B cell (primary cell): Measurements from ENCODE around the gene RFWD3. TPM values are rescaled to one million over a fixed set of nuclear protein-coding genes. Genes with fewer than 3 reads are reported as not detected.
"Not testable (repeated sequence)": the region's sequence is repeated elsewhere in the genome, so short reads cannot be mapped to it uniquely, and the experiment has no call there.

Experiments
- ATAC-seq: fragments of 200-7000 bp; cut with Tn5 transposase; one replicate; pipeline ENCODE4 v1.10.0; 2021; ENCODE audit warnings: low read depth, mild to moderate bottlenecking, moderate number of reproducible peaks, moderate library complexity
- CTCF ChIA-PET: fragments of 350-600 bp; sonication (Branson Sonifier 250); formaldehyde crosslinking; loops from one replicate; lab custom pipeline; 2021; ENCODE audit warnings: antibody characterized with exemption, inconsistent platforms; lab: Charles Lee
- POLR2A ChIA-PET: fragments of 350-600 bp; sonication (Branson Sonifier 250); formaldehyde crosslinking; loops from one replicate; lab custom pipeline; 2021; ENCODE audit warnings: antibody characterized with exemption; lab: Charles Lee
- DNase-seq: peaks from one replicate; pipeline ENCODE4 v3.0.0; 2013
- H2AFZ ChIP-seq: 2 replicates; pipeline ENCODE4 v1.6.1; 2012; ENCODE audit warnings: mild to moderate bottlenecking, low read depth, low read length; ENCODE audit not compliant: insufficient read depth, poor library complexity, severe bottlenecking
- H3K27ac ChIP-seq, 2 donors: 1 replicate in 1 of 2; 2 replicates in 1 of 2; pipeline ENCODE4 v1.5.1; 2012 to 2013; ENCODE audit warnings: low read length in 2 of 2, mild to moderate bottlenecking in 2 of 2, moderate library complexity in 1 of 2
- H3K27me3 ChIP-seq, 4 experiments: fragments of 200-600 bp in 1 of 4; sonication (generic) in 1 of 4; replicated peaks in 1 of 4; 1 replicate in 2 of 4; 2 replicates in 2 of 4; pipeline versions ENCODE4 v1.6.1 to v1.7.0; 2013 to 2016; ENCODE audit warnings: low read length in 3 of 4, mild to moderate bottlenecking in 2 of 4, mixed read lengths in 1 of 4, moderate library complexity in 1 of 4; ENCODE audit not compliant: insufficient read depth in 4 of 4, control insufficient read depth in 3 of 4; ENCODE audit errors: control extremely low read depth in 1 of 4
- H3K36me3 ChIP-seq, 2 experiments: replicated peaks in 1 of 2; 1 replicate in 1 of 2; 2 replicates in 1 of 2; pipeline versions ENCODE4 v1.6.1 to v1.7.1; 2013; ENCODE audit warnings: low read length in 1 of 2; ENCODE audit not compliant: insufficient read depth in 2 of 2, control insufficient read depth in 1 of 2; ENCODE audit errors: control extremely low read depth in 1 of 2, extremely low read depth in 1 of 2
- H3K4me1 ChIP-seq, 2 donors: fragments of 200-600 bp in 1 of 2; sonication (generic) in 1 of 2; 1 replicate in 1 of 2; 2 replicates in 1 of 2; pipeline versions ENCODE4 v1.5.1 to v1.6.1; 2013 to 2017; ENCODE audit warnings: low read length in 2 of 2; ENCODE audit not compliant: control insufficient read depth in 2 of 2, insufficient read depth in 2 of 2
- H3K4me2 ChIP-seq: replicated peaks from 2 replicates; pipeline ENCODE3; 2012; ENCODE audit warnings: mild to moderate bottlenecking, low read depth, low read length; ENCODE audit not compliant: poor library complexity, severe bottlenecking
- H3K4me3 ChIP-seq, 5 experiments: fragments of 200-600 bp in 1 of 5; sonication (generic) in 1 of 5; 1 replicate in 3 of 5; 2 replicates in 2 of 5; pipeline versions ENCODE4 v1.5.1 to v1.7.0; 2011 to 2016; ENCODE audit warnings: low read length in 4 of 5, mild to moderate bottlenecking in 4 of 5, low read depth in 2 of 5, control low read depth in 1 of 5, moderate library complexity in 1 of 5; ENCODE audit not compliant: insufficient read depth in 1 of 5; ENCODE audit errors: control extremely low read depth in 1 of 5, extremely low read depth in 1 of 5
- H3K79me2 ChIP-seq: fragments of 200-600 bp; sonication (generic); one replicate; pipeline ENCODE4 v1.6.0; 2016; ENCODE audit warnings: low read length; ENCODE audit not compliant: control insufficient read depth, insufficient read depth
- H3K9ac ChIP-seq: fragments of 200-600 bp; sonication (generic); 2 replicates; pipeline ENCODE4 v1.6.1; 2017; ENCODE audit warnings: mild to moderate bottlenecking, low read length, moderate library complexity
- H3K9me3 ChIP-seq, 3 donors: one replicate each; pipeline versions ENCODE4 v1.6.1 to v1.7.1; 2013; ENCODE audit warnings: low read length in 2 of 3; ENCODE audit not compliant: control insufficient read depth in 2 of 3, insufficient read depth in 1 of 3; ENCODE audit errors: control extremely low read depth in 1 of 3
- H4K20me1 ChIP-seq: 2 replicates; pipeline ENCODE4 v1.6.0; 2012; ENCODE audit warnings: mild to moderate bottlenecking, low read length; ENCODE audit not compliant: insufficient read depth, control insufficient read depth, poor library complexity, severe bottlenecking
- H3K27ac Mint-ChIP-seq: one replicate; pipeline ENCODE4 v1.8.0; 2021; ENCODE audit warnings: mixed read lengths
- H3K27me3 Mint-ChIP-seq: one replicate; pipeline ENCODE4 v1.8.0; 2021; ENCODE audit warnings: mixed read lengths
- H3K4me1 Mint-ChIP-seq: one replicate; pipeline ENCODE4 v1.8.0; 2021; ENCODE audit warnings: mixed read lengths
- H3K4me3 Mint-ChIP-seq: one replicate; pipeline ENCODE4 v1.8.0; 2021; ENCODE audit warnings: mixed read lengths
- H3K9me3 Mint-ChIP-seq: one replicate; pipeline ENCODE4 v1.8.0; 2022; ENCODE audit warnings: mixed read lengths; ENCODE audit not compliant: insufficient read depth
- EZH2 ChIP-seq: IDR thresholded peaks from 2 replicates; pipeline ENCODE4 v1.6.1; 2012; ENCODE audit warnings: borderline replicate concordance, low read depth, mild to moderate bottlenecking, moderate library complexity, low read length; ENCODE audit not compliant: insufficient read depth, poor library complexity, severe bottlenecking
- WGBS: methylation state at CpG from one replicate; pipeline ENCODE4 v1.1.5; 2013; ENCODE audit warnings: missing lambda C conversion rate; ENCODE audit not compliant: insufficient coverage; 5-methylcytosine and 5-hydroxymethylcytosine counted together
- intact Hi-C: fragments of 100-400 bp; cut with micrococcal nuclease; formaldehyde crosslinking; loops from one replicate; pipeline ENCODE4 v1.10.0; 2022
- polyA plus RNA-seq: library from polyadenylated mRNA; depleted of rRNA; stranded (reverse); fragments of >200 nt; gene quantifications from 2 replicates; pipeline ENCODE4 v1.2.3, GENCODE V29; 2012
- total RNA-seq, 2 donors: library from RNA; stranded (reverse); fragments of 120-200 nt in 1 of 2; gene quantifications; 1 replicate in 1 of 2; 2 replicates in 1 of 2; pipeline versions ENCODE4 v1.2.3 to v1.2.4, GENCODE V29; 2013 to 2022
- TF ChIP-seq, protein P1 (sequence below): fragments of 200-600 bp; IDR thresholded peaks from one replicate; pipeline ENCODE4 v1.8.0; 2022; ENCODE audit warnings: antibody characterized with exemption, mild to moderate bottlenecking

RFWD3 gene
- total and polyA plus RNA-seq, 2 donors (not counting 1 experiment from before 2014, with no cell fraction given): 19.7 to 63.3 TPM

- Histone ChIP-seq H3K9me3 (no peaks in the 10 kb centered on the region), H3K79me2 (peaks cover 83% of the 10 kb centered on the region), H3K4me1 (peaks cover 6 to 11% of the 10 kb centered on the region in 2 donors), H4K20me1 (peaks cover 53% of the 10 kb centered on the region), H3K36me3 (peaks cover 21 to 51% of the 10 kb centered on the region in 2 experiments), H3K4me3 (no peak overlapping the region), H3K27me3 (no peaks in the 10 kb centered on the region), H2AFZ (no peak overlapping the region), H3K9ac (no peak overlapping the region), H3K27ac (no peak overlapping the region), H3K4me2 (no peak overlapping the region)
- TF ChIP-seq, protein P1, sequence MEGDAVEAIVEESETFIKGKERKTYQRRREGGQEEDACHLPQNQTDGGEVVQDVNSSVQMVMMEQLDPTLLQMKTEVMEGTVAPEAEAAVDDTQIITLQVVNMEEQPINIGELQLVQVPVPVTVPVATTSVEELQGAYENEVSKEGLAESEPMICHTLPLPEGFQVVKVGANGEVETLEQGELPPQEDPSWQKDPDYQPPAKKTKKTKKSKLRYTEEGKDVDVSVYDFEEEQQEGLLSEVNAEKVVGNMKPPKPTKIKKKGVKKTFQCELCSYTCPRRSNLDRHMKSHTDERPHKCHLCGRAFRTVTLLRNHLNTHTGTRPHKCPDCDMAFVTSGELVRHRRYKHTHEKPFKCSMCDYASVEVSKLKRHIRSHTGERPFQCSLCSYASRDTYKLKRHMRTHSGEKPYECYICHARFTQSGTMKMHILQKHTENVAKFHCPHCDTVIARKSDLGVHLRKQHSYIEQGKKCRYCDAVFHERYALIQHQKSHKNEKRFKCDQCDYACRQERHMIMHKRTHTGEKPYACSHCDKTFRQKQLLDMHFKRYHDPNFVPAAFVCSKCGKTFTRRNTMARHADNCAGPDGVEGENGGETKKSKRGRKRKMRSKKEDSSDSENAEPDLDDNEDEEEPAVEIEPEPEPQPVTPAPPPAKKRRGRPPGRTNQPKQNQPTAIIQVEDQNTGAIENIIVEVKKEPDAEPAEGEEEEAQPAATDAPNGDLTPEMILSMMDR: no peak
- TF ChIP-seq EZH2: no peak
- ChIA-PET CTCF (no interaction called here), POLR2A (no interaction called here)
- ATAC-seq (no peak), DNase-seq (no peak)
- H3K27me3 Mint-ChIP-seq: no peaks in the 10 kb centered on the region
- H3K4me1 Mint-ChIP-seq: peaks cover 38% of the 10 kb centered on the region
- peak overlapping the region; percentile 10 for H3K27ac Mint-ChIP-seq
- no peaks in the 10 kb centered on the region for H3K9me3 Mint-ChIP-seq
- intact Hi-C loops: no loop called here
- no CpG with 5 or more reads among the region's 3 CpGs for WGBS
- H3K4me3 Mint-ChIP-seq: no peak overlapping the region
Measured at GRCh38 chr16:74654536-74655050, 12.1 kb downstream of the RFWD3 start.

GRCh38 chr16:74652883-74653282 lies 13.8 kb downstream of the RFWD3 start:
- CTCF ChIA-PET, H3K4me2 ChIP-seq, H3K27me3 Mint-ChIP-seq, H3K9ac ChIP-seq, H2AFZ ChIP-seq, H3K27ac Mint-ChIP-seq, H3K27ac ChIP-seq, DNase-seq, H3K27me3 ChIP-seq, H3K9me3 Mint-ChIP-seq, H3K4me3 Mint-ChIP-seq, ATAC-seq, intact Hi-C loops, H3K9me3 ChIP-seq, POLR2A ChIA-PET, H3K4me3 ChIP-seq, H3K4me1 ChIP-seq: not testable (repeated sequence)
- H3K4me1 Mint-ChIP-seq: peaks cover 24% of the 10 kb centered on the region
- 100% methylated on average over 1 of the region's 2 CpGs for WGBS
- Histone ChIP-seq H3K36me3 (peaks cover 17 to 42% of the 10 kb centered on the region in 2 experiments), H4K20me1 (peaks cover 37% of the 10 kb centered on the region), H3K79me2 (peaks cover 73% of the 10 kb centered on the region)
